WERI-Rb-1 (cell line): ENCODE measurements around the gene UBL7.

Source experiments
- DNase-seq: peaks from one replicate; pipeline ENCODE4 v3.0.0-alpha.2; 2020
- H3K27ac ChIP-seq: fragments of 250-450 bp; sonication (Bioruptor Pico); 2 replicates; pipeline ENCODE4 v1.5.1; 2020; ENCODE audit warnings: mild to moderate bottlenecking, moderate library complexity
- H3K27me3 ChIP-seq: fragments of 250-450 bp; sonication (Bioruptor Pico); 2 replicates; pipeline ENCODE4 v1.5.1; 2021; ENCODE audit warnings: mild to moderate bottlenecking, low read depth, moderate library complexity; ENCODE audit not compliant: insufficient read depth, severe bottlenecking
- H3K36me3 ChIP-seq: fragments of 250-450 bp; sonication (Bioruptor Pico); 2 replicates; pipeline ENCODE4 v1.5.1; 2020; ENCODE audit warnings: mild to moderate bottlenecking, moderate library complexity
- H3K4me3 ChIP-seq: 2 replicates; pipeline ENCODE4 v1.5.1; 2011; ENCODE audit warnings: low read depth, mild to moderate bottlenecking, control low read depth, low read length
- H3K9me3 ChIP-seq: fragments of 250-450 bp; sonication (Bioruptor Pico); 2 replicates; pipeline ENCODE4 v1.5.1; 2021; ENCODE audit warnings: mild to moderate bottlenecking, moderate library complexity; ENCODE audit not compliant: severe bottlenecking
- TF ChIP-seq, protein P1 (sequence below): IDR thresholded peaks from 2 replicates; pipeline ENCODE4 v1.5.1; 2011; ENCODE audit warnings: low read depth, mild to moderate bottlenecking, control low read depth, inconsistent platforms, low read length

Gene UBL7

DNA sequence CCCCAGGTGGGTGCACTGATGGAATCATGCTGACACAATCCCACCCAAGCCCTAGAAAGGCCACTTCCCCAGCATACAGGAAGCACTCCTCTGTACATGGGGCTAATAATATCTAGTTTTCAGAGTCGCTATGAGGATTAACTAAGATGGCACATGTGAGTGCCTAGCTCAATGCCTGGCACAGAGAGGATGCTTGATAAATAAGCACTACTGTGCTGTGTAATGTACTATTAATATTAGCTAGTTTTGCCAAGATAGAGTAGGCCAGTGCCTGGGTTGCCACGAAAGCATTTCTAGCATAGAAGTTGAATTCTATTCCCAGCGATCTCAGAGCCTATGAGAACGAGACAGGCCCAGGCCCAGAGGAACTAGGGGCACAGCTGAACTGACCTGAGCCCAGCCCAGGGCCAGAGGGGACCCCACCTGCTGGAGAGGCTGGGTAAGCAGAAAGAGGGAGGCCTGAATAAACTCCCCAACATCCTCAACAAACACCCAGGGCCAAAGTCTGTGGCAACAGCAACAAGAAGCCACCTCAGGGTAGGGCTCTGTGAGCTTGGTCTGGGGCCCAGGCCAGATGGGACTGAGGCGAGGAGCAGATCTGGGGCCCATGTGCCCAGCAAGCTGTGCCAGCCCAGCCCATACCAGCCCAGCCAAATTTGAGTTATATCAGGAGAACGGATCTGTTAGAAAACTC is 19.6 kb downstream of the UBL7 start:
- no peak for DNase-seq
- TF ChIP-seq, protein P1, sequence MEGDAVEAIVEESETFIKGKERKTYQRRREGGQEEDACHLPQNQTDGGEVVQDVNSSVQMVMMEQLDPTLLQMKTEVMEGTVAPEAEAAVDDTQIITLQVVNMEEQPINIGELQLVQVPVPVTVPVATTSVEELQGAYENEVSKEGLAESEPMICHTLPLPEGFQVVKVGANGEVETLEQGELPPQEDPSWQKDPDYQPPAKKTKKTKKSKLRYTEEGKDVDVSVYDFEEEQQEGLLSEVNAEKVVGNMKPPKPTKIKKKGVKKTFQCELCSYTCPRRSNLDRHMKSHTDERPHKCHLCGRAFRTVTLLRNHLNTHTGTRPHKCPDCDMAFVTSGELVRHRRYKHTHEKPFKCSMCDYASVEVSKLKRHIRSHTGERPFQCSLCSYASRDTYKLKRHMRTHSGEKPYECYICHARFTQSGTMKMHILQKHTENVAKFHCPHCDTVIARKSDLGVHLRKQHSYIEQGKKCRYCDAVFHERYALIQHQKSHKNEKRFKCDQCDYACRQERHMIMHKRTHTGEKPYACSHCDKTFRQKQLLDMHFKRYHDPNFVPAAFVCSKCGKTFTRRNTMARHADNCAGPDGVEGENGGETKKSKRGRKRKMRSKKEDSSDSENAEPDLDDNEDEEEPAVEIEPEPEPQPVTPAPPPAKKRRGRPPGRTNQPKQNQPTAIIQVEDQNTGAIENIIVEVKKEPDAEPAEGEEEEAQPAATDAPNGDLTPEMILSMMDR: no peak
- peaks cover under 1% of the 10 kb centered on the region for H3K36me3 ChIP-seq
- no peaks in the 10 kb centered on the region for H3K9me3 ChIP-seq
- H3K4me3 ChIP-seq: no peak overlapping the region
- no peak overlapping the region for H3K27ac ChIP-seq
- H3K27me3 ChIP-seq: no peaks in the 10 kb centered on the region

DNA sequence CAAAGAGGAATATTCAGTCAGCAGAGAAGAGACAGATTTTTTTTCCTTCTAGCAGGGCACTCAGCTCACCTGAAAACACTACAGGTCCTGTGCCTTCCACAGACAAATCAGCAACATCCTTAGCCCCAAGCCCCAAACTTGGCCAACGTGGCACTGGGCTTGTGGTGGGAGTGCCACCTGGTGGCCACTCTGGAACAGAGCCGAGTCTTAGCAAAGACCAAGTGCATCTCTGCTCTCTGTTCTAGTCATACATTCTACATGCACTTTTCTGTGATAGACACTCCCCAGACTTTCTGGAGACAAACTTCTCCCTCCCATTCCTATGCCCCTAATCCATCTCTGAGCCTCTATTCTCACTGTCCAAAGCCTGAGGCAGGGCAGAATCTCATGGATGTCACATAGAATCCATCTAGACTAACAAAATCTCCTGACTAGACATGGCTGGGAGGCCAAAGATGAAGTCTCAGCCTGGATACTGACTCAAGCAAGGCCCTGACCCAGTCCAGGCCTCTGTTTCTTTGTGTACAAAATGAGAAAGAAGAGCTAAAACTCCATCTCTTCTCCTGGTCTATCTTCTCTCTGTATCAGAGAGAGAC is 22.1 kb downstream of the UBL7 start:
- Histone ChIP-seq H3K36me3 (no peaks in the 10 kb centered on the region), H3K4me3 (no peak overlapping the region), H3K27me3 (no peaks in the 10 kb centered on the region), H3K27ac (no peak overlapping the region), H3K9me3 (no peaks in the 10 kb centered on the region)
- TF ChIP-seq, protein P1: peak; percentile 96
- peak; percentile 69 for DNase-seq

DNA sequence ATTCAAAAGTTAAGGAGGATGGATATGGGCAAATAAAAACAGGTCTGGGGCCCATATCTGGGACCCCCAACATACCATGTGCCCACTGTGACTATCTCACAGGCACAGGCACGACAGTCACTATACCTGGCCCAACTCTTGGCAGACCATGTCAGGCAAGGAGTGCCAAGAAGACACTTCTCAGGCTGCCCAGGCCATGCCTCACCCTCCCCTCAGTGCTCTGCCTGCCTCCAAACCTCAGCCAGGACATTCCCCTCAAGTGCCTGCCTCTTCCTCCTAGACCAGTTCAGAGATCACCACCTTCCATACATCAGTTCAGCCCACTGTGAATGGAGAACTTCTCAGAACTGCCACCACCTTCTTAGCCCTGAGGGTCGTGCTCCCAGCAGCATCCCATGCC is 22.8 kb downstream of the UBL7 start:
- H3K27me3 ChIP-seq: no peaks in the 10 kb centered on the region
- H3K9me3 ChIP-seq: no peaks in the 10 kb centered on the region
- peaks cover 3% of the 10 kb centered on the region; the same call in 1 of the 2 replicates for H3K36me3 ChIP-seq
- H3K4me3 ChIP-seq: no peak overlapping the region
- TF ChIP-seq, protein P1: no peak
- H3K27ac ChIP-seq: no peak overlapping the region
- no peak for DNase-seq

DNA sequence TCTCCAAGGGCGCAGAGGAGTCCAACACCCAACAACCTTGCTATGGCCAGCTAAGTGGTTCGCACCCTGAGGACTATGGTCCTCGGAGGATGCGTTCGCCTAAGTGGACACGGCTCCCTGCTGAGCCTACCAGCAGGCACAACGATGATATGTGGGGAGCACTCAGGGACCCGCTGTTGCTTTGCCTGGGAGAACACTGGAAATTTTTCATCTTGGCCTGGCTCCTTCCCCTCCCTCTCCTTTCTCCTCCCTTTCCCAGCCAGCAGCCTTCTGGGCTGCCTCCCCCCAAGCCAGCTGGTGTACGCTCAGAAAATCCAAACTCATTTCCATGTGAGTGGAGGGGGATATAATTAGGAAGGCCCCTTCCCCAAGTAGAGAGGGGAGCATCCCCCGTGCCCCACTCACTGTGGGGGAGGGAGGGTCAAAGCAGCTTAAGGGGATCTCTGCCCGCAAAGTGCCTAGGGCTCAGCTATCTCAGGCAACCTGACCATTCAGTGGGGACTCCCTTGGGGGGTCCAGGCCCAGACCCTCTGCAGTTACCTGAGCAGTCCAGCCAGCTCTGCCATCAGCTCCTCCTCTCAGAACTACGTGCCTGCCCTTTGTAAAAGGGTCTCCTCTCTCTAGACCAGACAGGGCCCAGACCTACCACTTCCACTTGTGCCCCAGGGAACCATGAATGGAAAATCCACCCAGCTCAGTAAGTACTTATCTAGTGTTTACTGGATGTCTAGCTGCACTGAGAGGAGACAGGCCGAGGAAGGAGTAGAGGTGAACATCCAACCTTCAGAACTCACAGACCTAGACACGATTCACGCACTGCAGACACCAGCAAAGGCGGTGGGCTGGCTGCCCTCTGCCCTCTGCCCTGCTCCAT is 26.5 kb downstream of the UBL7 start:
- TF ChIP-seq, protein P1: no peak

DNA sequence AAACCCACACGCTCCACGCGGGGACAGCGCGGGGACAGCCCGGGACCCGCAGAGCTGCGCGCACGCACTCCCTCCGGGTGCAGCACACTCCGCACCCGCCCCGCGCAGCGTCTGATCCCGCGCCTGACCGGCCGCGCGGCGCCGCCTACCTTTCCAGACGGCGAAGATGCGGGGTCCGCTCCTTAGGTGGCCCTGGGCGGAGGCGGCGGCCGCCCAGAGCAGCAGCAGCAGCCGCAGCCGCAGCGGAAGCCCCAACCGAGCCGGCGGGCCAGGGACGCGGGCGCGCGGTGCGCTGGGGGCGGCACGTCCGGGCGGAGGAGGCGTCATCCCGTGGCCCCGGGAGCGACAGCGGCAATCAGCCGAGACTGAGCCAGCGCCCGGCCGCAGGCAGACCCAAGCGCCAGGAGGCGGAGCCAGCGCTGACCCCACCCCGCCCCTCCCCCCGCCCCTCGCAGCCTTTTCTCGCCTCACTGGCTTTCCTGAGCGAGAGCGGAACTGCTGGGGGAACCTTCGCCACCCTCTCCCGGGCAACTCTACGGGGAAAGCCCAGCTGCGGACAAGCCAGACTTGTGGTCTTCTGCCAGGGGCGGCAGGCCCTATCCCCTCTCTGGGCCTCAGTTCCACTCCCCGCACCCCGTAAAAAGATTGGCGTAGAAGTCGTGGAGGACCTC is 27.2 kb downstream of the UBL7 start, which contains the start of gene SEMA7A:
TSS of gene SEMA7A (minus strand) at position 367 of the 671 bp plus-strand sequence. CDS start at position 327, 40 bp downstream.
- Histone ChIP-seq H3K9me3 (no peaks in the 10 kb centered on the region), H3K27ac (peak within 1 kb of the TSS; percentile 77), H3K4me3 (peak within 1 kb of the TSS; percentile 81), H3K36me3 (peaks cover 3% of the 10 kb centered on the region; the same call in 1 of the 2 replicates), H3K27me3 (no peaks in the 10 kb centered on the region)
- peak; percentile 83 for DNase-seq
- TF ChIP-seq, protein P1: no peak

More for the DNA sequence above, 26.5 kb downstream of the UBL7 start:
- Histone ChIP-seq H3K4me3 (peak overlapping the region; percentile 81), H3K9me3 (no peaks in the 10 kb centered on the region), H3K27me3 (no peaks in the 10 kb centered on the region), H3K27ac (peak overlapping the region; percentile 77), H3K36me3 (peaks cover 3% of the 10 kb centered on the region; the same call in 1 of the 2 replicates)
- DNase-seq: no peak
